PC-3 (cell line): Measurements from ENCODE around the gene ARHGEF26.

Experiments
- CTCF ChIP-seq: fragments of 300-600 bp; sonication (generic); conservative IDR thresholded peaks from 2 replicates; pipeline ENCODE4 v1.5.1; 2017; ENCODE audit warnings: antibody characterized with exemption, low read depth, mild to moderate bottlenecking, low read length
- EZH2 ChIP-seq: fragments of 300-600 bp; sonication (generic); IDR thresholded peaks from one replicate; pipeline ENCODE4 v1.6.1; 2017; ENCODE audit warnings: antibody characterized with exemption, mild to moderate bottlenecking, low read length; ENCODE audit not compliant: unreplicated experiment
- EZH2phosphoT487 ChIP-seq: fragments of 300-600 bp; sonication (generic); IDR thresholded peaks from 2 replicates; pipeline ENCODE4 v1.6.1; 2018; ENCODE audit warnings: mild to moderate bottlenecking, antibody characterized with exemption, low read length, borderline replicate concordance

- TF ChIP-seq EZH2phosphoT487 = no peak
- no peak for TF ChIP-seq CTCF
- TF ChIP-seq EZH2 = no peak
These were observed 153.2 kb downstream of the ARHGEF26 start for GRCh38 chr3:154274348-154274747.
